ENCODE data around the gene LIN7A.

The LIN7A gene, protein sequence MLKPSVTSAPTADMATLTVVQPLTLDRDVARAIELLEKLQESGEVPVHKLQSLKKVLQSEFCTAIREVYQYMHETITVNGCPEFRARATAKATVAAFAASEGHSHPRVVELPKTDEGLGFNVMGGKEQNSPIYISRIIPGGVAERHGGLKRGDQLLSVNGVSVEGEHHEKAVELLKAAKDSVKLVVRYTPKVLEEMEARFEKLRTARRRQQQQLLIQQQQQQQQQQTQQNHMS

DNA sequence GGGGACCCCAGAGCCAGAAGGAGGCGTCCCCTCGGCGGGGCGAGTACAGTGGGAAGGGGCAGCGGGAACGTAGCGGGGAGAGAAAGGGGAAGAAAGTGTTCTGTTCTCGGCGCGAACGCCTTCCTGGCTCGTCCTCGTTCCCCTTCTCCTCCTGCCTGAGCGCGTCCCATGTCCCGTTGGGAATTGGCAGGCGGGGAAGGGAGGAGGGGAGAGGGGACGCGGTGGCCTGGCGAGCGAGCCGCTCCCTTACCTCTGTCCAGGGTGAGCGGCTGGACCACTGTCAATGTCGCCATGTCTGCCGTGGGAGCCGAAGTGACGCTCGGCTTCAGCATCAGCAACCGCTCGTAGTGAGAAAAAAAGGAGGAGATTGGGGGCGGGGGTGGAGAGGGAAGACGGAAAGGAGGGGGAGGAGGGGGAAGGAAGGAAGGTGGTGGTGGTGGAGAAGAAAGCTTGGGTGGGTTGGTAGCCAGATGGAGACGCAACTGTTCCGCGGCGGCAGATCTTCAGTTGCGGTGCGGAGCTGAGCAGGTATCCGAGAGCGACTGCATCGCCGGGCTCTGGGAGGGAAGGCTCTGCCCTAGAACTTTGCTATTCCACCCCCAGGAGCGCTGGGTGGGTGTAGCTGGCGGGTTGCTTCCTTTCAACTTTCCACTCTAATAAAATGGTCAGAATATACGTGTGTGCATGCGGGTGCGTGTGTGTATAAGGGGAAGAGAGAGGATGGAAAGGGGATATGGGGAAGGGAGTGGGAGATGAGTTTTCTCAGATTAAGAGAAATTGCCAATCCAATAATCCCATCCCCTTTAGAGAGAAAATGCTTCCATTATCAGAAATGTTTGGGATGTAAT, at the start of gene LIN7A:
LIN7A (minus strand) TSS at position 544 of the 848 bp plus-strand sequence; CDS start at position 332, 212 bp downstream.
- peak; percentile 65 for DNase-seq (ENCODE audit: low spot score)

DNA sequence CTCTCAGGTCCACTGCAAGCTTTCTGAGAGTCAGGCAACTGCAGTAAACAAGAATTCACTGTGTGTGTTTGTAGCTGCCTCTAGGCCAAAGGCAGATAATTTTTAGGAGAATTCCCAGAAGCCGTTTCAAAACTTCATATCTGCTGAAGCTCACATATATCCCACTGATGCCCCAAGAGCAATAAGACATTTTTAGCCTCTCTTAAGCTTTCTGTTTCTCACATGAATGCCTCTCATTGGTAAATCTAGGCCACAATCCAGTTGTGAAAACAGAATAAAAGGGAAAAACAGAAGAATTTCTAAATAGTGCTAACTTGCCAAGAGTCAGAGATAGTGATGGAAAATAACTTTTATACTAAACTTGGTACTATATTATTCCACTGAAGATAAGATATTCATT, 48.5 kb upstream of the LIN7A start:
- no peak for DNase-seq (ENCODE audit: low spot score)

DNA sequence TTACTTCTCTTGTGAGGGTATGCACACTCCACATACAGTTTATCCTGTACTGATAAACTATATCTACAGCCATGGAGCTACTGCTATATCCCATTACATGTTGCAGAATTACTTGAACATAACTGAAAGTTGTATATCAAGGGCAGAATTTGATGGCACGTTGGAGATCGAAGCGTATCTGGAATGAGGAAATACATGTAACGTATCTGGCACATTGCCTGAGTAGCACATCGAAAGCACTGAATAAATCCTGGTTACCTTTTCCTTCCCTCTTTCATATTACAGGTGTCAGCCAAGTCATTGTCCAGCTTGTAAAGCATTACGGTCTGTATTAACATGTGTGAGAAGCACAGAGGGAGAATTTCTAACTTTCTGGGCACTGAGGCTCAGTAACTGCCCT, 42.1 kb upstream of the LIN7A start:
- DNase-seq (ENCODE audit: low spot score): no peak

DNA sequence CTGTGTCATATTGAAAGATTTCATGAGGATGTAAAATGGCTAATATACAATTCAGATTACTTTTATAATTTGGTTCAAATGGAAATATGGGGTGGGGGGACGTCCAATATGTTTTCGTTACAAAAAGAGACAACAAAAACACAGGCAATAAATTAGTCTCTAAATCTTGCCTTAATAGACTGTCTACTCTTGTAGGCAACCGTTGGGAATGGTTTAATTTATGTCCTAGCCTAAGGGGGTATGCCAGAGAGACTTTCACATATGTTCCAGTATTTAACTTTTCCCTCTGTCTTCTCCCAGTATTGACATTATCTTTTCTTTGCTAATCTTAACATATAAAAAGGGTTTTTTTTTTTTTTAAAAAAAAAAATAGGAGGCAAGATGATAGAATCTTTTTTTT, 41.5 kb upstream of the LIN7A start:
- no peak for DNase-seq (ENCODE audit: low spot score)

DNA sequence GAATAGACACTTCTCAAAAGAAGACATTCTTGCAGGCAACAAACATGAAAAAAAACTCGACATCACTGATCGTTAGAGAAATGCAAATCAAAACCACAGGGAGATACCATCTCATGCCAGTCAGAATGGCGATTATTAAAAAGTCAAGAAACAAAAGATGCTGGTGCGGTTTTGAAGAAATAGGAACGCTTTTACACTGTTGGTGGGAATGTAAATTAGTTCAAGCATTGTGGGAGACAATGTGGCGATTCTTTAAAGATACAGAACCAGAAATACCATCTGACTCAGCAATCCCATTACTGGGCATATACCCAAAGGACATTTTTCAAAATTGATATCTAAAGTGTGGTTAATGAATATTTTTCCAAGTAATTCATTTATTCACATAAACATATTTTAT, 39.6 kb upstream of the LIN7A start:
- no peak for DNase-seq (ENCODE audit: low spot score)

DNA sequence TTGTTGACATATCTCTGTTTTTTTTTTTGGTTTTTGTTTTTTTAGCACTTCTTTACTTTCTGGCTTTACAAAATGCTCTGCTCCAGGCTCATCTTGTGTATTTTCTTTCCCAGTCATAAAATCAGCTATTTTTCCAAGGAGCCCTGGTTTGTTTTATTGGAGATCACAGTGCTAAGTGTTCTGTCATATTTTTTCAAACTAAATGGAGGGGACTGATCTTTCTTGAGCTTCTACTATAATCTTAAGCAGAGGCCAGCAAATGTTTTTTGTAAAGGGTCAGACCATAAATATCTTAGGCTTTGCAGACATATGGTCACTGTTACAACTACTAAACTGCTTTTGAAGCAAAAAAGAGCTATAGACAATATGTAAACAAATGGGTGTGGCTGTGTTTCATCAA, 30.6 kb upstream of the LIN7A start:
- no peak for DNase-seq (ENCODE audit: low spot score)

DNA sequence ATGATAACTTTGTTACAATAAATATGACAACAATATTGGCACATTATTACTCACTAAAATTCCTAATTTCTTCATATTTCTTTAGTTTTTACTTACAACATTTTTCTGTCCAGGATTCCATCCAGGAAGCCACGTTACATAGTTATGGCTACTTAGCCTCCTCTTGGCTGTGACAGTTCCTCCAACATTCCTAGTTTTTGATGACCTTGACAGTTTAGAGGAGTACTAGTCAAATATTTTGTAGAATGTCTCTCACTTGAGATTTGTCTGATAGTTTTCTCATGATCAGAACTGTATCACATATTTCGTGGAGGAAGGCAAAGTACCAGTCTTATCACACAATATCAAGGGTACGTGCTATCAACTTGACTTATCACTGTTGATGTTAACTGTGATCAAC, 29.8 kb upstream of the LIN7A start:
- no peak for DNase-seq (ENCODE audit: low spot score)

DNA sequence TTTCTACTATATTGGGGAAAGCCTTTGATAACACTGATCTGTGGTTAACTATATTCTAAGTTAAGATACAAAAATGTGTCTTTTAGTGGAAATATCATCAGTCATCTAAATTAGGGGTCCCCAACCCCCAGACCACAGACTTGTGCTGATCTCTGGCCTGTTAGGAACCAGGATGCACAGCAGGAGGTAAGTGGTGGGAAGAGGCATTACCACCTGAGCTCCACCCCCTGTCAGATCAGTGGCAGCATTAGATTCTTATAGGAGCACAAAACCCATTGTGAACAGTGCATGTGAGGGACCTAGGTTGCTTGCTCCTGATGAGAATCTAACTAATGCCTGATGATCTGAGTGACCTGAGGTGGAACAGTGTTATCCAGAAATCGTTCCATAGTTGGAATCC, 28.3 kb upstream of the LIN7A start:
- no peak for DNase-seq (ENCODE audit: low spot score)

DNA sequence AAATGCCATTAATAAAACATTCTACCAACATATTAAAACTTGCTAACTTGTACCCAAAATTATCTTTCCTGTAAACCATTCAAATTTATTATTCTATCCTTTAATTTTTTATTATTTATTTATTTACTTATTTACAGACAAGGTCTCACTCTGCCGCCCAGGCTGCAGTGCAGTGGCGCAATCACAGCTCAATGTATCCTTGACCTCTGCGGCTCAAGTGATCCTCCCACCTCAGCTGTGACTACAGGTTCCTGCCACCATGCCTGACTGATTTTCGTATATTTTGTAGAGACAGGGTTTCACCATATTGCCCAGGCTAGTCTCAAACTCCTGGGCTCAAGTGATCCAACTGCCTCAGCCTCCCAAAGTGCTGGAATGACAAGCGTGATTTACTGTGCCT, 20.4 kb upstream of the LIN7A start:
- DNase-seq (ENCODE audit: low spot score): no peak

DNA sequence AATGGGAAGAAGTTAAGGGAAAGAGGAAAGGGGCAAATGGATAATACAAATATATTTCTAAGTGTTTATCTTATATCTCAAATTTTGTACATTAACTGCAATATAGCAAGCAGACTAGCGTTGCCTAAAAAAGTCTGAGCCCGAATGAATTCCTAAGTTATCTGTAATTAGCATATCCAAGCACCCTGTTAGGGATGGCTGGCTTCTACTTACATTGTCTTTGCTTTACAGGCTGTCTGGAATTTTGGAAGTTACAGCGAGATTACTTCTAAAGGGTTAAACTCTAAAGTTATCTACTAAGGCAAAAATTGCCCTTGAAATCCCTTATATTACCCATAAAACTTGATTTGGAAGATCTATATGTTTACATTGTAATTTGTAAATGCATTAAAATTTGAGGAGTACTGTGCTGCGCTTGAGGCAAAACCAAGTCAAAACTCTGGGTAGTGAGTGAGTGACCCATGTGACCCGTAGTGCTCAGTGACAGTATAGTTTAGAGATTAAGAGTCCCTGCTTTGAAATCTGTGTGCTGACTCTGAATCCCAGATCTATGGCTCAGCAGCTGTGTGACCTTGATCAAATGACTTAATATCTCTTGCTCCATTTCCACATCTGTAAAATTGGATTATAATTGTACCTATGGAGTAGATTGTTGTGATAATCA, 17.3 kb upstream of the LIN7A start:
- DNase-seq (ENCODE audit: low spot score): no peak

DNA sequence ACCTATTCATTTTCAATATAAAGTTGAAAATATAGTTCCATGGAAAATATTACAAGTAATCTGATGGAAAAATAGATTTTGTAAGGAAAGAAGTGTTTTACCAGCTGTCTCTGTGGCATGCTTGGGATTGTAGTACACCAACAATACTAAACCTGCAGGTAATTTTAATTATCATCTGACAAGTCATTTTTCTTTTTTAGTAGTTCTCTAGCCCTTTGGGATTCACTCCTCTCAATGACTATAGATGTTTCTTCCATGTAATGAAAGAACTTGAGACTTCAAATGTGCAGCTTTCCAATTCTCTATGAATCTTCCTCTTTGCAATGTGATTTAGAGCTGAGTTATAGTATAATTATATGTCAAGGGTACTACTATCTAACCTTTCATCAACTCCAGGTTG, 14.7 kb upstream of the LIN7A start:
- DNase-seq (ENCODE audit: low spot score): no peak

DNA sequence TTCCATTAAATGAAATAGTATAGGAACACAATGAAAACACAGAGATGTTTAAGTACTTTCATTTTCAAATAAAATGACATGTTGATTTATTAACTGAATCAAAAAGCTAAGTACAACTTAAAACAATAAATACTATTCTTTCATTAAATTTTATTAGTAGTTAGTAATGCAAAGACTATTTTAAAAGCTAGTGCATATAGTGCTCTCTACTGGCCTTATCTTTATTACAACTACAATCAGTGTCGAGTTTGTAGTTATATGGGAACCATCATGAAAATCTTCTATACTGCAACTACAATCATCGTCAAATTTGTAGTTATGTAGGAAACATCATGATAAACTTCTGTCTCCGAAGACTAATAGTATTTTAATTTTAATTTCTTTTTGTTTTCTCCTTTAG, 8.9 kb upstream of the LIN7A start:
- DNase-seq (ENCODE audit: low spot score): no peak

DNA sequence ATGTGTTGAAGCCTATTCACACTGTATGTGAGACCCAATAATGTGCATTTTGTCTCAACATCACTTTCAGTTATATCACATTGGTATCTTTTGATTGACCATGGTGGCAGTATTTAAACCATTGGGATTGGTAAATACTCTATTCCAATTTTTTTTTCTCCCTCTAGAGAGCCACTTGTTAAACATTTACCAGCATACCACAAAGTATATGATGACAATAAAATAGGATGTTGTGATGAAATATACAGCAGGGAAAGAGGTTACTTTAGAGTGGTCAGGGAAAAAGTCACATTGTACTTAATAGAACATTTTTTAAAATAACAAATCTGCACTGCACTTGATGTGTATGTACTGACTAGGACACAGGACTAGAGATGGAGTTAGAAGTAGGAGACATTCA, 5.6 kb upstream of the LIN7A start:
- DNase-seq (ENCODE audit: low spot score): no peak

DNA sequence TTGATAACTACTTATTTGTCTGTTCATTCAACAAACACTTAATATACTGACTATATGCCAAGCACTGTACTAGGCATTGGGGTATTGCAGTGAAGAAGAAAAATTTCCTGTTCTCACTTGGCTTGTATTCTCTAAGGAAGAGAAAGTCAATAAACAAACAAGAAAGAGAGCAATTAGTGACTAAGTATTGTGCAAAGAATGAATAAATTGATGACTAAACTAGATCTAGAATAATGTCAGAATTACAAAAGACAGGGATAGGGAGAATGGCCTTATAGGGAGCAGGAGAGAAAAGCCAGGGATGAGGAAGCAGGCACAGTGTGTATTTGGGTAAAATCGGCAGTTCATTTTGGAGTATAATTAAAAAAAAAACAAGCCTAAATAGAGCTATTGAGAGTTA, 4.2 kb upstream of the LIN7A start:
- DNase-seq (ENCODE audit: low spot score): no peak

DNA sequence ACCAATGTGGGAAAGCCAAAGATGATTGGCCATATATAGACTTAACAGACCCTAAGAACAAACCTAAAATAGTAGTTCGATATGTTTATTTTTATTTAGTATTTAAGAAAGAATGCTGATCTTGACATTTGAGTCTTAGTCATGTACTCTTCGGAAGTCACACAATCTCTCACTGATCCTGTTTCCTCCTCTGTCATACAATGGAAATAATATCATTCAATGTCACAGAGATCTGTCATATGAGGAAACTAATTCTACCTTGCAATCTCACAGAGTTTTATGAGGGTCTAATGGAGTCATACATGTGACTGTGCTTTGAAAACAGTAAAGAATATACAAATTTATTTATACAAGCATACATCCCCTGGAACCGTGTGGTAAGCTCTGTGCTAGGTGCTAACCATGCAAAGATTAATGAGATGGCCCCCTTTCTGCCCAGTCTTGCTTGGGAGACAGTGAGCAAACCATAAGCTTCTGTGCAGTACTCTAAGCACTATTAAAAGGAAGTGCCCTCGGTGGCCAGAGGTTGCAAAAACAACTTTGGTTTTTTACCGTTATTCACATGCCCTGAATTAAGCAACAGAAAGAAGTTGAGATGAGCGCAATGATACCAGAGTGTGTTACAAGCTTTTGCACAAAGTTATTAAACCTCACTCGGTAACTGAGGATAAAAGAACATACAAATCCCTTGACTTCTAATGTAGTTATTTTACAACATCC, 1.7 kb upstream of the LIN7A start:
- no peak for DNase-seq (ENCODE audit: low spot score)

DNA sequence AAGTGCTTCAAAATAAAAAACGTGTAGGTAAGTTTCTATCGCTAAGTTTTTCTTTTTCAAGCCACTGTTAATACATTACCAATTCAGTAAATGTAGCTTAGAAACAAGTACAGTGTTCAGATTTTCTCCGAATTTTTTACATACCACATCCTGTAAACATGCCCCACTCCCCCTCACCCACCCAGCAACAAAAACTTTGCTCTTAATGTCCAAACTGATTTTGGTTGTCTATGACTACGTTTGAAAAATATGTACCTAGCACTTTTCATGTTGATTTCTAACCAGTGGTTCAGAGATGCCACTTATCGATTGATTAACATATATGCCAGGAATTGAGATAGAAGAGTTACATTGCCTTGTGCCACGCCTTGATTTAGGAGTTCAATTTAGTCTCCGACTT, 663 bp upstream of the LIN7A start:
- DNase-seq (ENCODE audit: low spot score): no peak

DNA sequence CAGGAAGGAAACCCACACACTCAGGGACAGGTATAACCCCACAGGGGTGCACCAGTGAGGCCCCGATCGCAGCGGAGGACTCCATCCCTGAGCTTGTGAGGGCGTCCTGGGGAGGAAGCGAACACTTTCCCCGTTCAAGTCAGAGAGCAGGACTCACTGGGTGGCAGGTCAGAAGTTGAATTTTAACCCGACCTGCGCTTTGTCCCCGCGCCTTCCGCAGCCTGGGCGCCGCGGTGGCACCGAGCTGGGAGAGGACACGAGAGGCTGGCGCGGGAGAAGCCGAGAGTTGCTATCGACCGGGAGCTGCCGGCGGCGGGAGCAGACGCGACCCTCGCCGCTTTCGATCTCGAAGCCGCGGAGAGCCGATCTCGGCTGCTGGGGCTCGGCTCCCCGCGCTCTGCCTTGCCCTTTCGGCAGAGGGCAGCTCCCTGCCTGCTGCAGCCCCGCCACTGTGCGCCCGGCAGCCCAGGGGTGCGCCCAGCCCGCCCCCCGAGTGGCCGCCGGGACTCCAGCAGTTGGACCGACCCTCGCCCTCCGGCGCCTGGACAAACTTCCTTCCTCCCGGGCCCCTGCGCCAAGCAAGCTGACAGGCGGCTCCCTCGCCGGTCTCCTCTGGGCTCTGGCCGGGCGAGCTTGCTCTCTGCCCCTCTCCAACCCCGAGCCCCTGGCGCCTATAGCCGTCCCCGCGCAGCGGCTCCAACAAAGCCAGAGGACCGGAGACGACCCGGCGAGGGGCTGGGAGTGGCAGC, 918 bp downstream of the LIN7A start:
- peak; percentile 68 for DNase-seq (ENCODE audit: low spot score)

DNA sequence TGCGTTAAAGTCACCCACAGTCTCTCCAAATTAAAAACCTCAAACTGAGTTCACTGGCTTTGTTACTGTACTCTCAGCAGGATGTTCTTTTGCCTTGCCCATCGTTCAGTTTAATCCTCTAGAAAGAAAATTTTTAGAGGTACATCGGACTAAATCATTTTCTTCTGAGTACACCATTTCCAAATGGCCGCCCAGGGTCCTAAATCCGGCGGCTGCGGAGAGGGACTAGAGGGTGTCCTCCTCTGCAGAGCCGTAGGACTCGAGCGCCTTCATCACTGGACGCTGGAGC, 1.4 kb downstream of the LIN7A start:
- peak; percentile 41 for DNase-seq (ENCODE audit: low spot score)

DNA sequence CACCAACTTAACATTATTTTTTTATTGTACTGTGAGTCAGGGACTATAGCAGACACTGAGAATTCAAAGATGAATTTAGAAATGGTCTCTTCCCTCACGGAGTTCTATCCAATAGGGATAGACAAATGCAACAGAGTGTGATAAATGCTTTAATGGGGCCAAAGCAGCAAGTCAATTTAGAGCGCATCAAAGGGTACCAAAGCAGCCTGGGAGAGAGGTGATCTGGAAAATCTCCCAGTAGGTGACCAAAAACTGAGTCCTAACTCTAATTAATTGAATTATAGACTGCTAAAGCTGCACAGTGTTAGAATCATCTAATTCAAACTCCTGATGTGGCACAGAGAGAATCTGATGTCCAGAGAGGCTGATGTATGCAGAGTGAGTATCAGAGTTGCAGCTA, 2.6 kb downstream of the LIN7A start:
- DNase-seq (ENCODE audit: low spot score): no peak

DNA sequence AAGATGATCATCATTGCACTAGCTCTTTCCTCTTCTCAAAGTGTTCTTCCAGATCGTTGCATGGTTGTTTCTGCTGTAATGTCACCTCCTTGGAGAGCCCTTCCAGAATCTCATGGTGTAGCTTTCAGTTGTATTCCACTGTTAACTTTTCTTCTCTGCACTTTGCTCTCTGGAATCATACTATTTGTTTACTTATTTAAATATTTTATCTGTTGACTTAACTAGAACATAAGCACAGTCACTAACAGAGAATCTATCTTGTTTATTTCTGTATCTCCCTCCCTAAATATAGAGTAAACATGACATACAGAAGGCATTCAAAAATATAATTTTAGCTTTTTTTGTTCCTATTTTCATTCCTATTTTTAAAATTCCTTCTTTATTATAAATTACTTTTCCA, 11.8 kb downstream of the LIN7A start:
- no peak for DNase-seq (ENCODE audit: low spot score)

DNA sequence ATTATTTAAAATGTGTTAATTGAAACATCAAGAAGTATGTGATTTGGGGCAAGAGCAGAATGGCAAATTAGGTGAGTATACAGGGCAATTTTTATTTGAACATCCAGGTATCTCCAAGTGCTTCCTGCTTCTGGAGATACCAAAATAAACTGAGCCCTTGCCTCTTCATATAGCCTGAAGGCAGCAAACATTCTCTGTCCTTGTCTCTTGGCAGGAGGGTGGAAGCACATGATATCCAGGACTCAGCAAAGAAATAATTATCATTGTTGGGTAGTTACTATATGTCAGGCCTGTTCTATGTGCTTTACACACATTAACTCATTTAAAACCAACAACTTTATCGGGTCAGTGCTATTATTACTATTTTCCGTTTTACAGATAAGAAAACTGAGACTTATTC, 12.5 kb downstream of the LIN7A start:
- no peak for DNase-seq (ENCODE audit: low spot score)

DNA sequence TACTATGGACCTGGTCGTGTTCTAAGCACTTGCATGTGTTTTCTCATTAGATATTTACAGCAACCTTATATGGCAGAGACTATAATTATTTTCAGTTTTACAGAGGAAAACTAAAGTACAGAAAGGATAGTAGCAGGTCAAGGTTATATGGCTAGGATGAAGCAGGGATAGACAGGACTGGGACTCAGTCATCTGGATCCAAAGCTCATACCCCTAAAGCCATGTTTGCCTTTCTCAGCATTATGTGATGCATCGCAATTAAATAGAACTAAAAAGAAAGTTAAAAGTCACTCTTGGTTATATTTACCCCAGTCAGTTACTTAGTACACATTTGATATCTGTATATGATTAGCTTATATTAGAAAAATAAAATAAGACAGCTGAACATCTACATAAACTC, 13.3 kb downstream of the LIN7A start:
- DNase-seq (ENCODE audit: low spot score): no peak

Measured in AG08396 (cell line).